Measurements from ENCODE around the gene PIK3R2.

Gene PIK3R2

GRCh38 chr19:18143902-18144301, 9.1 kb upstream of the PIK3R2 start:
- DNase-seq (ENCODE audit: low read depth), result no peak
- H3K4me3 ChIP-seq (ENCODE audit: low read length), result no peak overlapping the region
- TF ChIP-seq CTCF (IDR thresholded peaks at IDR 0.05; ENCODE audit: insufficient read depth, low read depth, low read length, missing control alignments), result no peak

GRCh38 chr19:18144361-18144760, 8.6 kb upstream of the PIK3R2 start:
- TF ChIP-seq CTCF (IDR thresholded peaks at IDR 0.05; ENCODE audit: insufficient read depth, low read depth, low read length, missing control alignments), result no peak
- no peak for DNase-seq (ENCODE audit: low read depth)
- no peak overlapping the region for H3K4me3 ChIP-seq (ENCODE audit: low read length)

- no peak for DNase-seq (ENCODE audit: low read depth)
- no peak overlapping the region for H3K4me3 ChIP-seq (ENCODE audit: low read length)
- no peak for TF ChIP-seq CTCF (IDR thresholded peaks at IDR 0.05; ENCODE audit: insufficient read depth, low read depth, low read length, missing control alignments)
Measured at GRCh38 chr19:18144906-18145305, 8.1 kb upstream of the PIK3R2 start.

- no peak overlapping the region for H3K4me3 ChIP-seq (ENCODE audit: low read length)
- TF ChIP-seq CTCF (IDR thresholded peaks at IDR 0.05; ENCODE audit: insufficient read depth, low read depth, low read length, missing control alignments), result no peak
- no peak for DNase-seq (ENCODE audit: low read depth)
Measured at GRCh38 chr19:18145391-18145999, 7.5 kb upstream of the PIK3R2 start.

- no peak for TF ChIP-seq CTCF (IDR thresholded peaks at IDR 0.05; ENCODE audit: insufficient read depth, low read depth, low read length, missing control alignments)
- H3K4me3 ChIP-seq (ENCODE audit: low read length), result no peak overlapping the region
- DNase-seq (ENCODE audit: low read depth), result no peak
Measured at GRCh38 chr19:18147396-18147795, 5.6 kb upstream of the PIK3R2 start.

GRCh38 chr19:18149596-18149975, 3.4 kb upstream of the PIK3R2 start:
- H3K4me3 ChIP-seq (ENCODE audit: low read length), result no peak overlapping the region
- no peak for DNase-seq (ENCODE audit: low read depth)
- no peak for TF ChIP-seq CTCF (IDR thresholded peaks at IDR 0.05; ENCODE audit: insufficient read depth, low read depth, low read length, missing control alignments)
